Liver (tissue), 3 donors: Measurements from ENCODE around the gene DAPK2.

ENCODE experiments used
- ATF3 ChIP-seq: IDR thresholded peaks from 2 replicates; pipeline ENCODE4 v1.6.1; 2016; ENCODE audit warnings: antibody characterized with exemption
- EGR1 ChIP-seq, 2 donors: IDR thresholded peaks; 2 replicates each; pipeline ENCODE4 v1.6.1; 2016 to 2018; ENCODE audit warnings: antibody characterized with exemption in 2 of 2, low read depth in 2 of 2
- FOXA1 ChIP-seq: IDR thresholded peaks from 2 replicates; pipeline ENCODE4 v1.6.1; 2016; ENCODE audit warnings: antibody characterized with exemption
- FOXA2 ChIP-seq: IDR thresholded peaks from 2 replicates; pipeline ENCODE4 v1.6.1; 2016; ENCODE audit warnings: antibody characterized with exemption
- GABPA ChIP-seq, 2 donors: IDR thresholded peaks in 1 of 2; conservative IDR thresholded peaks in 1 of 2; 2 replicates each; pipeline ENCODE4 v1.6.1; 2016; ENCODE audit warnings: antibody characterized with exemption in 2 of 2, mild to moderate bottlenecking in 1 of 2, moderate library complexity in 1 of 2
- HNF4G ChIP-seq: IDR thresholded peaks from 2 replicates; pipeline ENCODE4 v1.6.1; 2016; ENCODE audit warnings: antibody characterized with exemption
- JUND ChIP-seq, 2 donors: IDR thresholded peaks; 2 replicates each; pipeline ENCODE4 v1.6.1; 2016; ENCODE audit warnings: antibody characterized with exemption in 2 of 2
- NR2F2 ChIP-seq: IDR thresholded peaks from 2 replicates; pipeline ENCODE4 v1.6.1; 2016; ENCODE audit warnings: antibody characterized with exemption
- REST ChIP-seq: IDR thresholded peaks from 2 replicates; pipeline ENCODE4 v1.6.1; 2016; ENCODE audit warnings: antibody characterized with exemption, mild to moderate bottlenecking
- TF ChIP-seq, protein P1 (sequence below): fragments of 150-350 bp; IDR thresholded peaks from 2 replicates; pipeline ENCODE4 v1.5.1; 2017; ENCODE audit warnings: improper control_type of control experiment, low read depth, low read length; ENCODE audit not compliant: missing input control
- TF ChIP-seq, protein P2 (sequence below): IDR thresholded peaks from 2 replicates; pipeline ENCODE4 v1.6.1; 2016; ENCODE audit warnings: antibody characterized with exemption
- donor health status: healthy.
- donor health status: healthy.

GRCh38 chr15:63888823-63889222 lies 157.5 kb downstream of the DAPK2 start:
- no peak for TF ChIP-seq GABPA (IDR thresholded peaks at IDR 0.05 in 1 of 2, conservative IDR thresholded peaks at IDR 0.05 in 1 of 2)
- TF ChIP-seq, protein P1, sequence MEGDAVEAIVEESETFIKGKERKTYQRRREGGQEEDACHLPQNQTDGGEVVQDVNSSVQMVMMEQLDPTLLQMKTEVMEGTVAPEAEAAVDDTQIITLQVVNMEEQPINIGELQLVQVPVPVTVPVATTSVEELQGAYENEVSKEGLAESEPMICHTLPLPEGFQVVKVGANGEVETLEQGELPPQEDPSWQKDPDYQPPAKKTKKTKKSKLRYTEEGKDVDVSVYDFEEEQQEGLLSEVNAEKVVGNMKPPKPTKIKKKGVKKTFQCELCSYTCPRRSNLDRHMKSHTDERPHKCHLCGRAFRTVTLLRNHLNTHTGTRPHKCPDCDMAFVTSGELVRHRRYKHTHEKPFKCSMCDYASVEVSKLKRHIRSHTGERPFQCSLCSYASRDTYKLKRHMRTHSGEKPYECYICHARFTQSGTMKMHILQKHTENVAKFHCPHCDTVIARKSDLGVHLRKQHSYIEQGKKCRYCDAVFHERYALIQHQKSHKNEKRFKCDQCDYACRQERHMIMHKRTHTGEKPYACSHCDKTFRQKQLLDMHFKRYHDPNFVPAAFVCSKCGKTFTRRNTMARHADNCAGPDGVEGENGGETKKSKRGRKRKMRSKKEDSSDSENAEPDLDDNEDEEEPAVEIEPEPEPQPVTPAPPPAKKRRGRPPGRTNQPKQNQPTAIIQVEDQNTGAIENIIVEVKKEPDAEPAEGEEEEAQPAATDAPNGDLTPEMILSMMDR: no peak
- TF ChIP-seq ATF3: no peak
- TF ChIP-seq FOXA1: no peak
- no peak for TF ChIP-seq FOXA2
- no peak for TF ChIP-seq EGR1 (IDR thresholded peaks at IDR 0.05; ENCODE audit: low read depth in 2 of 2)
- TF ChIP-seq, protein P2, sequence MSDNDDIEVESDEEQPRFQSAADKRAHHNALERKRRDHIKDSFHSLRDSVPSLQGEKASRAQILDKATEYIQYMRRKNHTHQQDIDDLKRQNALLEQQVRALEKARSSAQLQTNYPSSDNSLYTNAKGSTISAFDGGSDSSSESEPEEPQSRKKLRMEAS: no peak
- TF ChIP-seq JUND (IDR thresholded peaks at IDR 0.05): no peak
- TF ChIP-seq REST: no peak
- TF ChIP-seq NR2F2: no peak
- no peak for TF ChIP-seq HNF4G
